GM21515 (cell line): ENCODE measurements around the gene CNBP.
A peak's percentile ranks its signal among the peaks of the same experiment; 100 is the strongest.
"Not testable (repeated sequence)": the region's sequence is repeated elsewhere in the genome, so short reads cannot be mapped to it uniquely, and the experiment has no call there.

Source experiments
- ATAC-seq: cut with Tn5 transposase; IDR thresholded peaks from one replicate; pipeline ENCODE4 v1.9.1; 2021; ENCODE audit not compliant: unreplicated experiment

The CNBP gene

GRCh38 chr3:129185783-129186182 is 2.1 kb upstream of the CNBP start:
- no peak for ATAC-seq

- not testable (repeated sequence) for ATAC-seq
Measured at GRCh38 chr3:129184784-129185542, 1.3 kb upstream of the CNBP start.

GRCh38 chr3:129184396-129184657 is 631 bp upstream of the CNBP start:
- ATAC-seq: peak; percentile 4

GRCh38 chr3:129182390-129183185 is 1.1 kb downstream of the CNBP start:
- no peak for ATAC-seq

- ATAC-seq: no peak
Measured at GRCh38 chr3:129181819-129182218, 1.9 kb downstream of the CNBP start.

GRCh38 chr3:129180461-129180860 is 3.2 kb downstream of the CNBP start:
- ATAC-seq: no peak

GRCh38 chr3:129176051-129176450 is 7.6 kb downstream of the CNBP start:
- ATAC-seq: no peak

- ATAC-seq: no peak
Measured at GRCh38 chr3:129173725-129174124, 10.0 kb downstream of the CNBP start.

GRCh38 chr3:129173206-129173605 is 10.5 kb downstream of the CNBP start:
- no peak for ATAC-seq

- ATAC-seq: no peak
Measured at GRCh38 chr3:129166579-129167332, 16.9 kb downstream of the CNBP start.

- not testable (repeated sequence) for ATAC-seq
Measured at GRCh38 chr3:129165594-129165993, 18.1 kb downstream of the CNBP start.

GRCh38 chr3:129164500-129164899 is 19.2 kb downstream of the CNBP start:
- ATAC-seq: no peak

GRCh38 chr3:129162729-129163579 is 20.7 kb downstream of the CNBP start:
- ATAC-seq: no peak

GRCh38 chr3:129161860-129162271 is 21.8 kb downstream of the CNBP start:
- no peak for ATAC-seq

- peak; percentile 76 for ATAC-seq
Measured at GRCh38 chr3:129160891-129161859, 22.5 kb downstream of the CNBP start, which contains the start of gene ISY1. Gene ISY1 (minus strand): TSS chr3:129161063. CDS start chr3:129160975, 88 bp downstream.

GRCh38 chr3:129144786-129145185 is 38.9 kb downstream of the CNBP start:
- ATAC-seq: no peak

- ATAC-seq: not testable (repeated sequence)
Measured at GRCh38 chr3:129141011-129141410, 42.7 kb downstream of the CNBP start.

GRCh38 chr3:129139911-129140310 is 43.8 kb downstream of the CNBP start:
- ATAC-seq: no peak

GRCh38 chr3:129136275-129136674 is 47.4 kb downstream of the CNBP start:
- not testable (repeated sequence) for ATAC-seq
